C1 segment of cervical spinal cord (tissue), 14 donors: ENCODE results near the gene SHLD1.
"Not testable (repeated sequence)": the region's sequence is repeated elsewhere in the genome, so short reads cannot be mapped to it uniquely, and the experiment has no call there.

Experiments used
- DNase-seq, 14 donors: peaks; one replicate each; lab custom pipeline; 2025; lab: John Stamatoyannopoulos, UW

The SHLD1 gene

GRCh38 chr20:5749952-5750779 is at the start of gene SHLD1:
SHLD1 (plus strand) TSS chr20:5750401; CDS start chr20:5772866, 22,465 bp downstream.
- DNase-seq = peak in 13 of 14 donors; percentile 36 to 93 (median 76)

GRCh38 chr20:5702339-5702738 is 47.9 kb upstream of the SHLD1 start:
- DNase-seq = not testable (repeated sequence)

- DNase-seq = no peak
These were observed 46.5 kb upstream of the SHLD1 start for GRCh38 chr20:5703681-5704101.

- no peak for DNase-seq
These were observed 44.4 kb upstream of the SHLD1 start for GRCh38 chr20:5705827-5706226.

- no peak for DNase-seq
These were observed 43.4 kb upstream of the SHLD1 start for GRCh38 chr20:5706797-5707196.

GRCh38 chr20:5710551-5710950 is 39.6 kb upstream of the SHLD1 start:
- DNase-seq = no peak

- DNase-seq = no peak
These were observed 35.8 kb upstream of the SHLD1 start for GRCh38 chr20:5714261-5715041.

GRCh38 chr20:5715071-5715841 is 34.9 kb upstream of the SHLD1 start:
- DNase-seq = no peak

- no peak for DNase-seq
These were observed 33.2 kb upstream of the SHLD1 start for GRCh38 chr20:5716953-5717352.

GRCh38 chr20:5718896-5719595 is 31.2 kb upstream of the SHLD1 start:
- peak in 10 of 14 donors; percentile 0 to 98 (median 33) for DNase-seq

- DNase-seq = peak in 1 of 14 donors; percentile 57
These were observed 30.3 kb upstream of the SHLD1 start for GRCh38 chr20:5719861-5720403.

GRCh38 chr20:5720696-5721095 is 29.5 kb upstream of the SHLD1 start:
- peak in 1 of 14 donors; percentile 38 for DNase-seq

GRCh38 chr20:5721356-5721755 is 28.8 kb upstream of the SHLD1 start:
- DNase-seq = not testable (repeated sequence)

- no peak for DNase-seq
These were observed 27.3 kb upstream of the SHLD1 start for GRCh38 chr20:5722927-5723326.

- not testable (repeated sequence) for DNase-seq
These were observed 25.1 kb upstream of the SHLD1 start for GRCh38 chr20:5725183-5725463.

GRCh38 chr20:5727018-5727515 is 23.1 kb upstream of the SHLD1 start:
- no peak for DNase-seq

- no peak for DNase-seq
These were observed 20.9 kb upstream of the SHLD1 start for GRCh38 chr20:5729348-5729747.

- no peak for DNase-seq
These were observed 20.1 kb upstream of the SHLD1 start for GRCh38 chr20:5730131-5730530.

GRCh38 chr20:5731753-5732366 is 18.3 kb upstream of the SHLD1 start:
- peak in 3 of 14 donors; percentile 9 to 98 (median 11) for DNase-seq

- no peak for DNase-seq
These were observed 15.6 kb upstream of the SHLD1 start for GRCh38 chr20:5734602-5735001.
